ENCODE measurements around the gene PCNX3. TPM values are rescaled to one million over a fixed set of nuclear protein-coding genes. Genes with fewer than 3 reads are reported as not detected.
A peak's percentile ranks its signal among the peaks of the same experiment; 100 is the strongest.

The PCNX3 gene
- polyA plus RNA-seq, 1 donor from 2014 or later, result 7.8 TPM

DNA sequence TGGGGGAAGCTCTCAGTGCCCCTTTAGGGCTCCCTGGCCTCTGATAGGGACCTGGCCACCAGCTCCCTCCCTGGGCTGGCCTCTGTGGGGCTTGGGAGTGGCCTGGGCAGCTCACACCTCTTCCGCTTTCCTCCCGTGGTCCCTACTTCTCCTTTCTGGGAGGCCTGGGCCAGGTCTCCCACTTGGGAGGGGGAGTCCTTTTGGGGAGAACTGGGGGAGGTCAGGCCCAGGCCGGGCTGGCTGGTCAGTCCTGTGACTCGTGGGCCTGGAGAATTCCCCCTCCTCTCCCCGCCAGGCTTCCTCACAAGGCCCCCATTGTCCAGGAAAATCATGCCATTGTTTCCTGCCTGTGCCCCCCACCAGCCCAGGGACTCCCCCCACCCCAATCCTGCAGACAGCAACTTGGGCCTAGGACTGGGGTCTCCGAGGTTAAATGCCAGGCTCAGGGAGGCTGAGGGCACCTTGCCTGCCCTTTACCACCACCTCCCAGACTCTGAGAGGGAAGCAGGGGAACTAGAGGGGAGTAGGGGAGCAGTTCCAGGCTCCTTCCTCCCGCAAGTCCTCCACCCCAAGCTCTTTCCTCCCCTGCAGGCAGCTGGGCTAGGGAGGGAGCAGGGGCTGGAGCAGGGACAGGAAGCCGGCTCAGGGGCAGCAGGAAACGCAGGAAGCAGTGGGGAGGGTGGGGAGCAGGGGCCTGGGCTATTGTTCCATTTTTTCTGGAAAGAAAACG, 4.4 kb upstream of the PCNX3 start:
- no peaks in the 10 kb centered on the region for H3K9me3 ChIP-seq (ENCODE audit: low read length)
- no peak for TF ChIP-seq MXI1 (conservative IDR thresholded peaks at IDR 0.05; ENCODE audit: poor library complexity, severe bottlenecking)
- no peak for TF ChIP-seq TAF1 (IDR thresholded peaks at IDR 0.05; ENCODE audit: low read depth)
- TF ChIP-seq, protein P1, sequence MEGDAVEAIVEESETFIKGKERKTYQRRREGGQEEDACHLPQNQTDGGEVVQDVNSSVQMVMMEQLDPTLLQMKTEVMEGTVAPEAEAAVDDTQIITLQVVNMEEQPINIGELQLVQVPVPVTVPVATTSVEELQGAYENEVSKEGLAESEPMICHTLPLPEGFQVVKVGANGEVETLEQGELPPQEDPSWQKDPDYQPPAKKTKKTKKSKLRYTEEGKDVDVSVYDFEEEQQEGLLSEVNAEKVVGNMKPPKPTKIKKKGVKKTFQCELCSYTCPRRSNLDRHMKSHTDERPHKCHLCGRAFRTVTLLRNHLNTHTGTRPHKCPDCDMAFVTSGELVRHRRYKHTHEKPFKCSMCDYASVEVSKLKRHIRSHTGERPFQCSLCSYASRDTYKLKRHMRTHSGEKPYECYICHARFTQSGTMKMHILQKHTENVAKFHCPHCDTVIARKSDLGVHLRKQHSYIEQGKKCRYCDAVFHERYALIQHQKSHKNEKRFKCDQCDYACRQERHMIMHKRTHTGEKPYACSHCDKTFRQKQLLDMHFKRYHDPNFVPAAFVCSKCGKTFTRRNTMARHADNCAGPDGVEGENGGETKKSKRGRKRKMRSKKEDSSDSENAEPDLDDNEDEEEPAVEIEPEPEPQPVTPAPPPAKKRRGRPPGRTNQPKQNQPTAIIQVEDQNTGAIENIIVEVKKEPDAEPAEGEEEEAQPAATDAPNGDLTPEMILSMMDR (IDR thresholded peaks at IDR 0.05; ENCODE audit: poor library complexity, severe bottlenecking), result no peak
- no peak for TF ChIP-seq EP300 (conservative IDR thresholded peaks at IDR 0.05; ENCODE audit: poor library complexity, severe bottlenecking)
- TF ChIP-seq EZH2 (IDR thresholded peaks at IDR 0.05; ENCODE audit: borderline replicate concordance, insufficient read depth, low read length, poor library complexity, severe bottlenecking), result no peak
- no peak for TF ChIP-seq POLR2AphosphoS5 (IDR thresholded peaks at IDR 0.05)
- TF ChIP-seq RAD21 (conservative IDR thresholded peaks at IDR 0.05), result no peak
- no peak for TF ChIP-seq SMC3 (conservative IDR thresholded peaks at IDR 0.05; ENCODE audit: poor library complexity)
- TF ChIP-seq, protein P2, sequence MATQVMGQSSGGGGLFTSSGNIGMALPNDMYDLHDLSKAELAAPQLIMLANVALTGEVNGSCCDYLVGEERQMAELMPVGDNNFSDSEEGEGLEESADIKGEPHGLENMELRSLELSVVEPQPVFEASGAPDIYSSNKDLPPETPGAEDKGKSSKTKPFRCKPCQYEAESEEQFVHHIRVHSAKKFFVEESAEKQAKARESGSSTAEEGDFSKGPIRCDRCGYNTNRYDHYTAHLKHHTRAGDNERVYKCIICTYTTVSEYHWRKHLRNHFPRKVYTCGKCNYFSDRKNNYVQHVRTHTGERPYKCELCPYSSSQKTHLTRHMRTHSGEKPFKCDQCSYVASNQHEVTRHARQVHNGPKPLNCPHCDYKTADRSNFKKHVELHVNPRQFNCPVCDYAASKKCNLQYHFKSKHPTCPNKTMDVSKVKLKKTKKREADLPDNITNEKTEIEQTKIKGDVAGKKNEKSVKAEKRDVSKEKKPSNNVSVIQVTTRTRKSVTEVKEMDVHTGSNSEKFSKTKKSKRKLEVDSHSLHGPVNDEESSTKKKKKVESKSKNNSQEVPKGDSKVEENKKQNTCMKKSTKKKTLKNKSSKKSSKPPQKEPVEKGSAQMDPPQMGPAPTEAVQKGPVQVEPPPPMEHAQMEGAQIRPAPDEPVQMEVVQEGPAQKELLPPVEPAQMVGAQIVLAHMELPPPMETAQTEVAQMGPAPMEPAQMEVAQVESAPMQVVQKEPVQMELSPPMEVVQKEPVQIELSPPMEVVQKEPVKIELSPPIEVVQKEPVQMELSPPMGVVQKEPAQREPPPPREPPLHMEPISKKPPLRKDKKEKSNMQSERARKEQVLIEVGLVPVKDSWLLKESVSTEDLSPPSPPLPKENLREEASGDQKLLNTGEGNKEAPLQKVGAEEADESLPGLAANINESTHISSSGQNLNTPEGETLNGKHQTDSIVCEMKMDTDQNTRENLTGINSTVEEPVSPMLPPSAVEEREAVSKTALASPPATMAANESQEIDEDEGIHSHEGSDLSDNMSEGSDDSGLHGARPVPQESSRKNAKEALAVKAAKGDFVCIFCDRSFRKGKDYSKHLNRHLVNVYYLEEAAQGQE (IDR thresholded peaks at IDR 0.05; ENCODE audit: borderline replicate concordance), result no peak
- H3K4me3 ChIP-seq (ENCODE audit: low read length), result peak overlapping the region; percentile 81
- no peaks in the 10 kb centered on the region for H3K36me3 ChIP-seq (ENCODE audit: insufficient read depth, low read length)
- H3F3A ChIP-seq (ENCODE audit: insufficient read depth, low read length, poor library complexity, severe bottlenecking), result no peaks in the 10 kb centered on the region
- peak overlapping the region; percentile 26 for H3K9ac ChIP-seq (ENCODE audit: low read length)
- H3K79me2 ChIP-seq (replicated peaks; ENCODE audit: insufficient read depth, low read length), result peaks cover 6% of the 10 kb centered on the region
- no peak overlapping the region for H3K27ac ChIP-seq (ENCODE audit: low read length)
- H3K27me3 ChIP-seq (ENCODE audit: insufficient read depth, low read depth, low read length), result no peaks in the 10 kb centered on the region
- H4K20me1 ChIP-seq (ENCODE audit: insufficient read depth), result no peaks in the 10 kb centered on the region
- H3K9me2 ChIP-seq (ENCODE audit: insufficient read depth, low read length), result no peaks in the 10 kb centered on the region
- no peak overlapping the region for H3K4me2 ChIP-seq (ENCODE audit: low read length)
- no peak overlapping the region for H2AFZ ChIP-seq (ENCODE audit: low read depth, low read length)

DNA sequence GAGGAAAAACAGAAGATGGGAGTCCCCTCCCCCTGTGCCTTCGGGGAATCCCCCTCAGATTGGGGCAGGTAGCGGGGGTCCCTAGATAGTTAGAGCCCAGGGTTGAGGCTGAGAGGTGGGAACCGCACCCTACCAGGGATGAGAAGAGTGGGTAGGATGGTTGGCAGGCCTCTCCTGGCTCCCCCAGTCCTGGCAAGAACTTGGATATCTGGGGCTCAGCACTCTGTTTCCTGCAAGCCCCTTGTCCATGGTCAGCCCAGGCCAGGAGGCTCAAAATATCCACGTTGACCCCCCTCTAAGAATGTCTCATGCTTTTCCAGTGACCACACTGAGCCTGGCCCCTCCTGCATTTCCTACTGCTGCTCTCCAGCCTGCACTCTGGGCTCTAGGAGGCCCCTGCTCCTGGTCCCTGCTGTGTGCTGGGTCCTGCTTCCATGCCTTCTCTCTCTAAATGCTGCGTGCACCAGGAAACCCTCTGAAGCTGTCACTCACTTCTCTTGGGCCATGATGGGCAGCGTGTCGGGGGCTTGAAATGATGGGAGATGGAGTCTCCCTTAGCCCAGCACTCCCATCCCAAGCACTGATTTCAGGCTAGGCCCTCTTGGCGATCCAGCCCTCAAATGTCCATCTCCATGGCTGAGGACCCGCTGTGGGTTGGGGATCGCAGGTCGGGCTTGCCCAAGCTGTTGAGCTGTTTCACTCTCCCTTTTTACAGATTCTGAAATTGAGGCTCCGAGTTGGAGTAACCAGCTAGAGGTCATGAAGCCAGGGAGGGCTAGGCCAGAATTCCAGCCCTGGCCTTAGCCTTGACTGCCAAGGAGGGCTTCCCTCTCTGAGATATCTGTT, 3.6 kb upstream of the PCNX3 start:
- Histone ChIP-seq H4K20me1 (ENCODE audit: insufficient read depth) (no peaks in the 10 kb centered on the region), H3K79me2 (replicated peaks; ENCODE audit: insufficient read depth, low read length) (peaks cover 14% of the 10 kb centered on the region), H3K27ac (ENCODE audit: low read length) (no peak overlapping the region), H3K27me3 (ENCODE audit: insufficient read depth, low read depth, low read length) (no peaks in the 10 kb centered on the region), H3K9me3 (ENCODE audit: low read length) (no peaks in the 10 kb centered on the region), H3K9me2 (ENCODE audit: insufficient read depth, low read length) (no peaks in the 10 kb centered on the region), H3K36me3 (ENCODE audit: insufficient read depth, low read length) (no peaks in the 10 kb centered on the region), H3K4me2 (ENCODE audit: low read length) (no peak overlapping the region), H3K9ac (ENCODE audit: low read length) (peak overlapping the region; percentile 26), H3K4me3 (ENCODE audit: low read length) (peak overlapping the region; percentile 81), H3F3A (ENCODE audit: insufficient read depth, low read length, poor library complexity, severe bottlenecking) (no peaks in the 10 kb centered on the region), H2AFZ (ENCODE audit: low read depth, low read length) (no peak overlapping the region)
- TF ChIP-seq EZH2 (IDR thresholded peaks at IDR 0.05; ENCODE audit: borderline replicate concordance, insufficient read depth, low read length, poor library complexity, severe bottlenecking), result no peak
- TF ChIP-seq SMC3 (conservative IDR thresholded peaks at IDR 0.05; ENCODE audit: poor library complexity), result no peak
- no peak for TF ChIP-seq EP300 (conservative IDR thresholded peaks at IDR 0.05; ENCODE audit: poor library complexity, severe bottlenecking)
- no peak for TF ChIP-seq POLR2AphosphoS5 (IDR thresholded peaks at IDR 0.05)
- TF ChIP-seq, protein P2 (IDR thresholded peaks at IDR 0.05; ENCODE audit: borderline replicate concordance), result no peak
- no peak for TF ChIP-seq TAF1 (IDR thresholded peaks at IDR 0.05; ENCODE audit: low read depth)
- no peak for TF ChIP-seq MXI1 (conservative IDR thresholded peaks at IDR 0.05; ENCODE audit: poor library complexity, severe bottlenecking)
- TF ChIP-seq, protein P1 (IDR thresholded peaks at IDR 0.05; ENCODE audit: poor library complexity, severe bottlenecking), result no peak
- no peak for TF ChIP-seq RAD21 (conservative IDR thresholded peaks at IDR 0.05)
